GM12878 (cell line): ENCODE results near the gene ESYT3.

Experiments used
- CHD4 ChIP-seq: fragments of 200-600 bp; sonication (generic); IDR thresholded peaks from 2 replicates; pipeline ENCODE4 v1.6.1; 2016; ENCODE audit warnings: mild to moderate bottlenecking
- ESRRA ChIP-seq: IDR thresholded peaks from 2 replicates; pipeline ENCODE4 v1.6.1; 2012; ENCODE audit warnings: mild to moderate bottlenecking, low read length, improper control_type of control experiment
- FOXK2 ChIP-seq: fragments of 450-650 bp; IDR thresholded peaks from 2 replicates; pipeline ENCODE4 v1.6.1; 2017; ENCODE audit warnings: mild to moderate bottlenecking, moderate library complexity
- POLR2A ChIP-seq: IDR thresholded peaks from 2 replicates; pipeline ENCODE4 v1.6.1; 2011; ENCODE audit warnings: low read depth, mild to moderate bottlenecking, low read length
- SMC3 ChIP-seq: IDR thresholded peaks from 2 replicates; pipeline ENCODE4 v1.6.1; 2011; ENCODE audit warnings: low read length, improper control_type of control experiment, borderline replicate concordance
- SRF ChIP-seq, 2 experiments: IDR thresholded peaks; 2 replicates each; pipeline ENCODE4 v1.6.1; 2011; ENCODE audit warnings: low read depth in 2 of 2, low read length in 2 of 2, mild to moderate bottlenecking in 1 of 2, moderate library complexity in 1 of 2
- ZNF274 ChIP-seq: IDR thresholded peaks from one replicate; pipeline ENCODE4 v1.8.0; 2011; ENCODE audit not compliant: insufficient read length, insufficient read depth
- TF ChIP-seq, protein P1 (sequence below), 3 experiments: IDR thresholded peaks in 2 of 3; conservative IDR thresholded peaks in 1 of 3; 2 replicates each; pipeline ENCODE4 v1.5.1; 2011; ENCODE audit warnings: low read depth in 3 of 3, low read length in 3 of 3, mild to moderate bottlenecking in 3 of 3, control low read depth in 2 of 3, moderate library complexity in 2 of 3, inconsistent platforms in 1 of 3, mixed read lengths in 1 of 3; ENCODE audit not compliant: control insufficient read depth in 2 of 3, insufficient read depth in 1 of 3; ENCODE audit errors: extremely low read depth in 1 of 3
- TF ChIP-seq, protein P2 (sequence below): fragments of 450-650 bp; formaldehyde crosslinking; IDR thresholded peaks from 2 replicates; pipeline ENCODE4 v1.4.0; 2020; ENCODE audit warnings: mild to moderate bottlenecking, moderate library complexity
- TF ChIP-seq, protein P3 (sequence below): IDR thresholded peaks from 2 replicates; pipeline ENCODE4 v1.6.1; 2011; ENCODE audit warnings: borderline replicate concordance, low read depth, mild to moderate bottlenecking, moderate library complexity, mixed read lengths, low read length; ENCODE audit not compliant: insufficient read depth; ENCODE audit errors: extremely low read length

DNA sequence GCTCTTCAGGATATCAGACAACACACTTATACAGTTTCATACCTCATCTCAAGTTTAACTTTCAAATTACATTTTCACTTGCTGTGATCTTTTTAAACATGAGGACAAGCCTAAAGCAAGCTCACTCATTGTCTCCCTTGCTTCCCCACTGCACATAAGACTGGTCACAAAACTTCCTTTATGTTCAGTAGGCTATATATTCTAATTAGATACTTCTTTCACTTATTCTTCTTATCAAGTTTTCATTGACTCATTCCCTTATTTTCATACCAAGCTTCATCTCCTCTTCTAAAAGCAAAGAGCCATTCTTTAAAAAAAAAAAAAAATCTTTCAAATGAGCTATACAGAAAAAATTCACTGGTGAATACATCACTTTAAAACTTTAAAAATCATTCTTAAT lies 62.6 kb downstream of the ESYT3 start:
- TF ChIP-seq SMC3 (no peak), SRF (IDR thresholded peaks at IDR 0.05; ENCODE audit: low read depth in 2 of 2, low read length in 2 of 2) (no peak), FOXK2 (no peak), POLR2A (no peak), ESRRA (no peak), ZNF274 (no peak), CHD4 (no peak)
- TF ChIP-seq, protein P1, sequence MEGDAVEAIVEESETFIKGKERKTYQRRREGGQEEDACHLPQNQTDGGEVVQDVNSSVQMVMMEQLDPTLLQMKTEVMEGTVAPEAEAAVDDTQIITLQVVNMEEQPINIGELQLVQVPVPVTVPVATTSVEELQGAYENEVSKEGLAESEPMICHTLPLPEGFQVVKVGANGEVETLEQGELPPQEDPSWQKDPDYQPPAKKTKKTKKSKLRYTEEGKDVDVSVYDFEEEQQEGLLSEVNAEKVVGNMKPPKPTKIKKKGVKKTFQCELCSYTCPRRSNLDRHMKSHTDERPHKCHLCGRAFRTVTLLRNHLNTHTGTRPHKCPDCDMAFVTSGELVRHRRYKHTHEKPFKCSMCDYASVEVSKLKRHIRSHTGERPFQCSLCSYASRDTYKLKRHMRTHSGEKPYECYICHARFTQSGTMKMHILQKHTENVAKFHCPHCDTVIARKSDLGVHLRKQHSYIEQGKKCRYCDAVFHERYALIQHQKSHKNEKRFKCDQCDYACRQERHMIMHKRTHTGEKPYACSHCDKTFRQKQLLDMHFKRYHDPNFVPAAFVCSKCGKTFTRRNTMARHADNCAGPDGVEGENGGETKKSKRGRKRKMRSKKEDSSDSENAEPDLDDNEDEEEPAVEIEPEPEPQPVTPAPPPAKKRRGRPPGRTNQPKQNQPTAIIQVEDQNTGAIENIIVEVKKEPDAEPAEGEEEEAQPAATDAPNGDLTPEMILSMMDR (IDR thresholded peaks at IDR 0.05 in 2 of 3, conservative IDR thresholded peaks at IDR 0.05 in 1 of 3; ENCODE audit: control insufficient read depth in 2 of 3, extremely low read depth in 1 of 3, insufficient read depth in 1 of 3, low read depth in 3 of 3, low read length in 3 of 3): no peak
- TF ChIP-seq, protein P2, sequence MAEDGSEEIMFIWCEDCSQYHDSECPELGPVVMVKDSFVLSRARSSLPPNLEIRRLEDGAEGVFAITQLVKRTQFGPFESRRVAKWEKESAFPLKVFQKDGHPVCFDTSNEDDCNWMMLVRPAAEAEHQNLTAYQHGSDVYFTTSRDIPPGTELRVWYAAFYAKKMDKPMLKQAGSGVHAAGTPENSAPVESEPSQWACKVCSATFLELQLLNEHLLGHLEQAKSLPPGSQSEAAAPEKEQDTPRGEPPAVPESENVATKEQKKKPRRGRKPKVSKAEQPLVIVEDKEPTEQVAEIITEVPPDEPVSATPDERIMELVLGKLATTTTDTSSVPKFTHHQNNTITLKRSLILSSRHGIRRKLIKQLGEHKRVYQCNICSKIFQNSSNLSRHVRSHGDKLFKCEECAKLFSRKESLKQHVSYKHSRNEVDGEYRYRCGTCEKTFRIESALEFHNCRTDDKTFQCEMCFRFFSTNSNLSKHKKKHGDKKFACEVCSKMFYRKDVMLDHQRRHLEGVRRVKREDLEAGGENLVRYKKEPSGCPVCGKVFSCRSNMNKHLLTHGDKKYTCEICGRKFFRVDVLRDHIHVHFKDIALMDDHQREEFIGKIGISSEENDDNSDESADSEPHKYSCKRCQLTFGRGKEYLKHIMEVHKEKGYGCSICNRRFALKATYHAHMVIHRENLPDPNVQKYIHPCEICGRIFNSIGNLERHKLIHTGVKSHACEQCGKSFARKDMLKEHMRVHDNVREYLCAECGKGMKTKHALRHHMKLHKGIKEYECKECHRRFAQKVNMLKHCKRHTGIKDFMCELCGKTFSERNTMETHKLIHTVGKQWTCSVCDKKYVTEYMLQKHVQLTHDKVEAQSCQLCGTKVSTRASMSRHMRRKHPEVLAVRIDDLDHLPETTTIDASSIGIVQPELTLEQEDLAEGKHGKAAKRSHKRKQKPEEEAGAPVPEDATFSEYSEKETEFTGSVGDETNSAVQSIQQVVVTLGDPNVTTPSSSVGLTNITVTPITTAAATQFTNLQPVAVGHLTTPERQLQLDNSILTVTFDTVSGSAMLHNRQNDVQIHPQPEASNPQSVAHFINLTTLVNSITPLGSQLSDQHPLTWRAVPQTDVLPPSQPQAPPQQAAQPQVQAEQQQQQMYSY: no peak
- TF ChIP-seq, protein P3, sequence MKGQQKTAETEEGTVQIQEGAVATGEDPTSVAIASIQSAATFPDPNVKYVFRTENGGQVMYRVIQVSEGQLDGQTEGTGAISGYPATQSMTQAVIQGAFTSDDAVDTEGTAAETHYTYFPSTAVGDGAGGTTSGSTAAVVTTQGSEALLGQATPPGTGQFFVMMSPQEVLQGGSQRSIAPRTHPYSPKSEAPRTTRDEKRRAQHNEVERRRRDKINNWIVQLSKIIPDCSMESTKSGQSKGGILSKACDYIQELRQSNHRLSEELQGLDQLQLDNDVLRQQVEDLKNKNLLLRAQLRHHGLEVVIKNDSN: no peak
